Left ventricle myocardium superior (tissue), 1 donor: ENCODE data around the gene FBXW8. TPM values are rescaled to one million over a fixed set of nuclear protein-coding genes. Genes with fewer than 3 reads are reported as not detected.

ENCODE experiments used
- ATAC-seq: fragments of 200-7000 bp; cut with Tn5 transposase; one replicate; pipeline ENCODE4 v1.9.1; 2020; ENCODE audit warnings: mild to moderate bottlenecking, moderate library complexity
- DNase-seq: peaks from one replicate; pipeline ENCODE4 v3.0.0-alpha.2; 2020
- intact Hi-C: fragments of 100-400 bp; cut with micrococcal nuclease; formaldehyde crosslinking; loops from one replicate; pipeline ENCODE4 v1.11.0; 2022
- total RNA-seq: library from RNA; stranded (reverse); fragmentation: NEBNext Ultra II Directional; extraction: Animal tissue kit (Norgen Biotek cat#: 25700); gene quantifications from one replicate; pipeline ENCODE4 v1.2.1, GENCODE V29; 2021
- donor health status: DM: no; HTN: yes; CAD: no; lungs with severe emphysema.

FBXW8 gene
- total RNA-seq, 1 donor from 2014 or later = 5.1 TPM

GRCh38 chr12:117060929-117061305 lies 150.2 kb downstream of the FBXW8 start:
- DNase-seq = no peak
- intact Hi-C loops = no loop called here
- ATAC-seq = peak; percentile 24

DNA sequence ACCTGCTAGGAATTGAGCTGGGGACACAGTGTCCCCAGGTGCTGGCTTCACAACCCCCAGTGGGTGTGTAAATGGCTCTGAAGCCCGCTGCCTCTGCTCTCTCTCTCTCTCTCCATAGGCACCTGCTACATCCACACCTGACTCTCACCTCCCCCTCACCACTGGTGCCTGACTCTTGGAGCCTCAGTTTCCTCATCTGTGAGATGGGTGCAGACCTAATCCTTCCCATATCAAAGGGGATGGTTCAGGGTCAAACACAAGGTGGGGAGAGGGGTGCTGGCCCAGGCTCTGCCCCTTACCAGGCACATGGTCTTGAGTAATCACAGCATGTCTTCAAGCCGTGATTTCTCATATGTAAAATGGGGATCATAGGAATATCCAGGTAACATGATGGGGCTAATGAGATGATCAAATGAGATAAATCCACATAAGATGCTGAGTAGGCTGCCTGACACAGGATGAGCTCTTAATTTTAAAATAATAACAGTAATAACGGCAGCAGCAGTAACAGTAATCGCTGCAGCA lies 150.9 kb downstream of the FBXW8 start:
- intact Hi-C loops = no loop called here
- DNase-seq (no peak), ATAC-seq (no peak)

DNA sequence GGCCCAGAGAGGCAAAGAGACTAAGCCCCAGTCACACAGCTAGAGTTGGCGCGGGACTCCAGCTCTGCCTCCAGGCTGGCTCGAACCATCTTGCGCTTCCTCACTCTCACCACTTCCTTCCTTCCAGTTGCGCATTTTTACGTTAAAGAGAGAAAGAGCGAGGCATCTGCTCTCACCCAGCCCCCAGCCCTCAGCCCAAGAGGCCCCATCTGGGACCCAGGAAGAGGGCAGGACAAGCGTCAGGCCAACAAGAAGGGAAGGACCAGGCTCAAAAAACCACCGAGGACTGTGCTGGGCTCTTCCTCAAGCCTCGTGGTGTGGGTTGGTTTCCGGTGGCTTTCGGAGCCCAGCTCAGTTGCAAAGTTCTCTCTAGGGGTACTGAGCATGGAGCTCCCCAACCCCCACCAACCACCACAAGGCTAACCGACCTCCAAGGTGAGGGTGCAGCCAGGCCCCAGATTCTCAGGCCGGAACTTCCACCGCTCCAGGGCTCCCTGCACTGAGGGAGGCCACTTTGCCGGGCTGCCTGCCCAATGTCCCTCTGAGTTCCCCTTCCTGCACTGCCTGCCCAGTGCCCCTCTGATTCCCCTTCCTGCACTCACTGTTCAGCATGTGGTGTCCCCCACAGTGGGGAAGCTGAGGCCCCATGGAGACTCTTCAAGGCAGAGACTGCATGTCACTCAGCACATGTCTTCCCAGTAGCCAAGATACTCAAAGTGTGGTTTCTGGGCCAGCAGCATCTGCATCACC lies 152.6 kb downstream of the FBXW8 start:
- intact Hi-C loops = no loop called here
- peak; percentile 26 for ATAC-seq
- DNase-seq = no peak

DNA sequence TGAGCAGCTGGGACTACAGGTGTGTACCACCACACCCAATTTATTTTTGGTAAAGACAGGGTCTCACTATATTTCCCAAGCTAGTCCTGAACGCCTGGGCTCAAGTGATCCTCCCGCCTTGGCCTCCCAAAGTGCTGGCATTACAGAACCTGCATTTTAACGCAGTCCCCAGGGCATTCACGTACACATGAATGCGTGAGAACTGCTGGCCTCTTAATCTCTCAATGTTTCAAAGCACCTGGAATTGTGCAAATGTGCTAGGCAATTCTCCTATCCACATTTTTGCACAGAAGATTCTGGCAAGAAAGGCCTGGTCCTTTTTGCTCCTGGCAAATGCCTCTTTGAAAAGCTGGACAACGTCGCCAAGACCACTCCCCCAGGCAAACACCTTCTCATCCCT lies 153.3 kb downstream of the FBXW8 start:
- DNase-seq (no peak), ATAC-seq (no peak)
- intact Hi-C loops = no loop called here

DNA sequence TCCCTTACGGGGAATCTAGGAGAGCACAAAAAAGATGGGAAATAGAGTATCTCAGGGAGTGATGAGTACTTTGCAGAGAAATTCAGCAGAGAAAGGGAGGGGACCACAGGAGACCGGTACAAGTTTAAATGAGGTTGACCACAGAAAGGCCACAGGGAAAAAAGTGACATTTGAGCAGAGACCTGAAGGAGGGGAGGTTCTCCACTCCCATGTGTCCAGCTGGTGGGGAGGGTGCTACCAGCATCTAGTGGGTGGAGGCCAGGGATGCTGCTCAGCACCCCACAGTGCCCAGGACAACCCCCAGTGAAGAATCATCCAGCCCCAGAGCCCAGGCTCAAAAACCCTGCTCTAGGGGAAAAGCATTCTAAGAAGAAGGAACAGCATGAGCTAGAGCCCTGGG lies 153.8 kb downstream of the FBXW8 start:
- intact Hi-C loops = no loop called here
- ATAC-seq (no peak), DNase-seq (peak; percentile 15)

DNA sequence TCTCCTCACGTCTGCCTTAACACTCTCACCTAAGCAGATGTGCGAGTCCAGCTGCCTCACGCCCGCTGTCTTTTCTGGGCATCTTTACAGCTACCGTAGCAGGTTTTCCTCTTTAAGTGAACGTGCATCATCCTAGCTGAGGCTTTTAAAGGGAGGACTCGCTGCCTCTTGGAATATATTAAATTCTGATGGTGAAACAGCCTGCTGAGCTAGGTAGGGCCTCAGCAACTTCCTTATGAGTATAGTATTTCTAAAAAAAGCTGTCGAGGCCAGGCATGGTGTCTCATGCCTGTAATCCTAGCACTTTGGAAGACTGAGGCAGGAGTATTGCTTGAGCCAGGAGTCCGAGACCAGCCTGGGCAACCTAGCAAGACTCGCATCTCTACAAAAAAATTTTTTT lies 156.3 kb downstream of the FBXW8 start:
- DNase-seq = peak; percentile 2
- intact Hi-C loops = no loop called here
- no peak for ATAC-seq

DNA sequence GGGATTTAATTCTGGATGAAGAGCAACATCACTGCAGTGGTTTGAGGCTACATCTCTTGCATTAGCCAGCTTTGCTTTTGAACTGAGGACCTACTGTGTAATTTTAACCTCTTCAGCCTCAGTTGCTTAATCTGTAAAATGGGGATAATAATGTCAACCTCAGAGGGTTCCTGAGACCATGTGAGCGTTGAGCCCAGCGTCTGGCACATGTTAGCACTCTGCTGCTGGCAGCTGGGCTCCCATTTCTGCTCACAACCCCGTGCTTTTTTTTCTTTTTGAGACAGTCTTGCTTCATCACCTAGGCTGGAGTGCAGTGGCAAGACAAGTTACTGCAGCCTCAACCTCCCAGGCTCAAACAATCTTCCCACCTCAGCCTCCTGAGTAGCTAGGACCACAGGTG lies 156.9 kb downstream of the FBXW8 start:
- no peak for ATAC-seq
- peak; percentile 21 for DNase-seq
- intact Hi-C loops = no loop called here

- peak; percentile 86 for ATAC-seq
- intact Hi-C loops = no loop called here
- DNase-seq = peak; percentile 44
Observed at GRCh38 chr12:117068492-117068891, 157.7 kb downstream of the FBXW8 start.

DNA sequence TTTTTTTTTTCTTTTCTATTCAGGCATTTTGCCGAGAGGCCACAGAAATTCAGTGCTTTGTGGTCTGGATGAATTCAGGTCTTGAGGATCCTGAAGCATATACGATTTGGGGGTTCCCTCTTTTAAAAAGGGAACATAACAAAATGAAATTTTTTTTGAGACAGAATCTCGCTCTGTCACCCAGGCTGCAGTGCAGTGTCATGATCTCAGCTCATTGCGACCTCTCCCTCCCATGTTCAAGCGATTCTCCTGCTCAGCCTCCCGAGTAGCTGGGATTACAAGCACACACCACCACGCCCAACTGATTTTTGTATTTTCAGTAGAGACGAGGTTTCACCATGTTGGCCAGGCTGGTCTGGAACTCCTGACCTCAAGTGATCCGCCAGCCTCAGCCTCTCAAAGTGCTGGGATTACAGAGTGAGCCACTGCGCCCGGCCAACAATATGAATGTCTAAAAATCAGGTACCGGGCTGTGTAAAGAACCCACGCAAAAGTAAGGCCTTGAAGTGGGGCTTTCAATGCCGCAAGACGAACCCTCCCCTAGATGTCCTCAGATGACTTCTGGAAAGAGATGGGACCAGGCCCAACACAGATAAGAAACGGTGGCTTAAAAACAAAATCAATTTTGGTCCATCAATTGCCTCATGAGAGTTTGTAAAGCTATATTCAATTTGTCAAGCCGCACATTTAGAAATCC lies 158.5 kb downstream of the FBXW8 start:
- DNase-seq (peak; percentile 12), ATAC-seq (no peak)

DNA sequence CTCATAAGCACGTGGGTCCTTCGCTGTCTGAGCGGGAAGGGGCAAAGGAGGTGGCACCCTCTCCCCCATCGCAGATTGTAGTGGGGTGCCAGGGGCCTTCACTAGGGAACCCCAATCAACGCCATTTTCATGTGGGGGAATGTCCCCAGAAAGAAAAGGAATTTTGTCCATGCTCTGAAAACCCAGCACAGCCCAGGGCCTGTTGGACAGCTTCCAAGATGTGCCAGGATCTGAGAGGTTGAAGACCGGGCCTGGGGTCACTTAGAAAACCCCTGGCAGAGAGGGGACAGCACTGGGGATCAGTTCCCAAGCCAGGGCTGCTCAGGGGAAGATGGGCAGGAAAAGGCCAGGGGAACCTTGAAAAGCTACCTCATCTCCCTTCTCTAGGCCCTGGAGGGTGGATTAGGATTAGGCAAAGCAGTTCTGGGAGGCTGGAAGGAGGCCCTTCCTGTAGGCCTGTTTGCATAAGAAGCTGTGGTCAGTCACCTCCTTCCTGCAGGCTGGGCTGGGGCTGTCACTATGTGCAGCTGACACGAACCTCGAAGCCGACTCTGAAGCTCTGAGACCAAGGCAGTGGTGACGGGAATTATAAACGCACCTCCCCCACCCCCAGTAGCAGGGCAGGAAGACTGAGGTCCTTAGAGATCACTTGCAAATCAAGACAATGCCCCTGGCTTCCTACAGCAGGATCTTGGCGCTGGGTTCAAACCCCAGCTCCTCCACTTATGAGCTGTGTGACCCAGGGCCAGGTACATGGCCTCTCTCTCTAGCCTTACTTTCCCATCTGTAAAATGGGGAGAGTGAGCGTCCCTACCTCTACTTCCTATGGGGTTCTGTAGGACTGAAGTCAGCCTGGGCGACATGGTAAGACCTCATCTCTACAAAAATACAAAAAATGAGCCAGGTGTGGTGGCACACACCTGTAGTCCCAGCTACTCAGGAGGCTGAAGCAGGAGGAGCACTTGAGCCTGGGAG lies 159.5 kb downstream of the FBXW8 start:
- DNase-seq (peak; percentile 42), ATAC-seq (peak; percentile 12)
- intact Hi-C loops = no loop called here

More for the DNA sequence above, 158.5 kb downstream of the FBXW8 start:
- intact Hi-C loops = no loop called here

GRCh38 chr12:117071009-117071408 lies 160.3 kb downstream of the FBXW8 start:
- DNase-seq = peak; percentile 1
- ATAC-seq = no peak
- intact Hi-C loops = no loop called here

DNA sequence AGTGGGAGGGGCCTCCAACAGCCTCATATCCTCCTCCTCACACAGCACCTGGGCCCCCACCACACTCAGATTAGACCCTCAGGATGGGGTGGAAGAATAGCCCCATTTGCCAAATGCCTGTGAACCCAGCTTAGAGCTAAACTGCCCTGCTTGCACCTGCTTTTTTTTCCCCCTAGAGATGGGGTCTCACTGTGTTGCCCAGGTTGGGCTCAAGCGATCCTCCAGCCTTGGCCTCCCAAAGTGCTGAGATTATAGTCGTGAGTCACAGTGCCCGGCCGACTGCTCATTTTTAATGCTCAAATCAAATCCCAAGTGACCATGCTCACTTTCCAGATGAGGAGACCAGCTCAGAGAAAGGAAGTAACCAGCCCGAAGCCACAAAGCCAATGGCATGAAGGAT lies 161.4 kb downstream of the FBXW8 start:
- ATAC-seq (no peak), DNase-seq (peak; percentile 10)
- intact Hi-C loops = no loop called here

GRCh38 chr12:117072736-117073490 lies 162.2 kb downstream of the FBXW8 start:
- ATAC-seq (no peak), DNase-seq (peak; percentile 8)
- intact Hi-C loops = no loop called here

DNA sequence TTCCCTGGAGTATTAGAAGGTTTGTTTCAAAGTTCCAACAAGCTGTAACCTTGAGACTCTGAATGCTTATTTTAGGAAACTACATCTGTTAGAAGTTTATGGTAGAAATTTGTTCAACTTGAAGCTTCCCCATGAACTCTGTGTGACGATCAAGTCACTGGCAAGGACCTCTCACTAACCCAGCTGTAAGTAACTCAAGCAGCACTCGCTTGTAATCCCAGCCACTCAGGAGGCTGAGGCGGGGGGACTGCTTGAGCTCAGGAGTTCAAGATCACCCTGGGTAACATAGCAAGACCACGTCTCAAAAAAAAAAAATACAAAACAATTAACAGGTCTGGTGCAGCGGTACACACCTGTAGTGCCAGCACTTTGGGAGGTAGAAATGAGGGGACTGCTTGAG lies 162.9 kb downstream of the FBXW8 start:
- ATAC-seq = peak; percentile 3
- DNase-seq = peak; percentile 21
- intact Hi-C loops = no loop called here

GRCh38 chr12:117076410-117077372 lies 165.9 kb downstream of the FBXW8 start:
- ATAC-seq (peak; percentile 19), DNase-seq (peak; percentile 17)
- intact Hi-C loops = no loop called here

DNA sequence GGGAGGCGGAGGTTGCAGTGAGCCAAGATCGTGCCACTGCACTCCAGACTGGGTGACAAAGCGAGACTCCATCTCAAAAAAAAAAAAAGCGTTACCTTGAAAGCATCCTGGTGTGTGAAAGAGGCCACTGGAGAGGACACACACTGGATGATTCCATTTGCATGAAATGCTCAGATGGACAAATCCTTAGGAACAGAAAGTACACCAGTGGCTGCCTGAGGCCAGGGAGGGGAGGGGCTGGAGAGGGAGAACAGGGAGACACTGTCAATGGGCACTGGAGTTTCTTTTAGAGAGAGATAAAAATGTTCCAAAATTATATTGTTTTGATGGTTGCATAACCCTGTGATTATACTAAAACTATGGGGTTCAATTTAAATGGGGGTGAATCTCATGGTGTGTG lies 168.7 kb downstream of the FBXW8 start:
- ATAC-seq = peak; percentile 27
- DNase-seq = no peak
- intact Hi-C loops = no loop called here

- intact Hi-C loops = no loop called here
Observed at GRCh38 chr12:117080661-117081144, 170.0 kb downstream of the FBXW8 start.

More at GRCh38 chr12:117080661-117081144, 170.0 kb downstream of the FBXW8 start:
- ATAC-seq (no peak), DNase-seq (no peak)
